ENCODE results near the gene ZBTB45.
A peak's percentile ranks its signal among the peaks of the same experiment; 100 is the strongest.
"Not testable (repeated sequence)": the region's sequence is repeated elsewhere in the genome, so short reads cannot be mapped to it uniquely, and the experiment has no call there.

Gene ZBTB45

GRCh38 chr19:58475714-58476497, 43.7 kb downstream of the ZBTB45 start, which contains the start of gene ZNF446:
Gene ZNF446, plus strand, starts transcription at chr19:58476352. Its CDS starts 867 bp downstream, at chr19:58477219.
- CTCF ChIA-PET: no interaction called here
- Mint-ChIP-seq H3K9me3 (no peaks in the 10 kb centered on the region), H3K36me3 (peaks cover 8% of the 10 kb centered on the region), H3K27me3 (no peaks in the 10 kb centered on the region), H3K27ac (peak within 1 kb of the TSS; percentile 98), H3K4me3 (peak within 1 kb of the TSS; percentile 94), H3K4me1 (peaks cover 34% of the 10 kb centered on the region)
- peak; percentile 98 for DNase-seq

- CTCF ChIA-PET: no interaction called here
- peak overlapping the region; percentile 94 for H3K4me3 Mint-ChIP-seq
Observed at GRCh38 chr19:58474997-58475713, 44.5 kb downstream of the ZBTB45 start.

GRCh38 chr19:58474291-58474996, 45.2 kb downstream of the ZBTB45 start:
- H3K36me3 Mint-ChIP-seq: peaks cover 12% of the 10 kb centered on the region

More at GRCh38 chr19:58474997-58475713, 44.5 kb downstream of the ZBTB45 start:
- Mint-ChIP-seq H3K4me1 (peaks cover 34% of the 10 kb centered on the region), H3K27me3 (no peaks in the 10 kb centered on the region), H3K9me3 (no peaks in the 10 kb centered on the region), H3K36me3 (peaks cover 12% of the 10 kb centered on the region), H3K27ac (peak overlapping the region; percentile 98)
- DNase-seq: no peak

DNA sequence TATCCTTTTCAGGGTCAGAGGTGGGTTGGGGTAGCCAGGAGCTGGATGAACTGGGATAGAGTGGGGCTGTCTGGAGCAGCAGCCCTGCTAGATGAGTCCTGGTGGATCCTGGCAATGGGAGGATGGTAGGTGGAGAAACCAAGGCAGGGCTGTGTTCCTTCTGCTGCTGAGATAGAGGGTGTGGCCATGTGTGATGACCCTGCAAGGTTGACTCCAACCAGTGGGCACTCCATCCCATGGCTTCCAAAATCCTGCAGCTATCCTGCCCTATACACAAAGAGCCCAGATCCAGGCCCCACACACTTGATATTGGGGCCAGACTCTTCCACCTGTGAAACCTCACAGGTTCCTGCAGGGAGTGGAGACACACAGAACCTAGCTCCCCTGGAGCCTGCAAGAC, 45.8 kb downstream of the ZBTB45 start:
- Mint-ChIP-seq H3K36me3 (peaks cover 14% of the 10 kb centered on the region), H3K9me3 (no peaks in the 10 kb centered on the region), H3K4me1 (peaks cover 35% of the 10 kb centered on the region), H3K27ac (no peak overlapping the region), H3K27me3 (no peaks in the 10 kb centered on the region), H3K4me3 (no peak overlapping the region)
- no peak for DNase-seq
- CTCF ChIA-PET: no interaction called here

More at GRCh38 chr19:58474291-58474996, 45.2 kb downstream of the ZBTB45 start:
- H3K27me3 Mint-ChIP-seq: no peaks in the 10 kb centered on the region
- H3K27ac Mint-ChIP-seq: no peak overlapping the region
- no peak for DNase-seq
- CTCF ChIA-PET: no interaction called here
- H3K4me1 Mint-ChIP-seq: peaks cover 34% of the 10 kb centered on the region
- H3K9me3 Mint-ChIP-seq: no peaks in the 10 kb centered on the region
- peak overlapping the region; percentile 94 for H3K4me3 Mint-ChIP-seq

- peaks cover 17% of the 10 kb centered on the region for H3K36me3 Mint-ChIP-seq
- no peak for DNase-seq
- no peak overlapping the region for H3K4me3 Mint-ChIP-seq
- H3K27ac Mint-ChIP-seq: no peak overlapping the region
- H3K27me3 Mint-ChIP-seq: peaks cover 1% of the 10 kb centered on the region
- CTCF ChIA-PET: no interaction called here
- H3K4me1 Mint-ChIP-seq: peaks cover 44% of the 10 kb centered on the region
- H3K9me3 Mint-ChIP-seq: no peaks in the 10 kb centered on the region
Observed at GRCh38 chr19:58471736-58472135, 47.9 kb downstream of the ZBTB45 start.

DNA sequence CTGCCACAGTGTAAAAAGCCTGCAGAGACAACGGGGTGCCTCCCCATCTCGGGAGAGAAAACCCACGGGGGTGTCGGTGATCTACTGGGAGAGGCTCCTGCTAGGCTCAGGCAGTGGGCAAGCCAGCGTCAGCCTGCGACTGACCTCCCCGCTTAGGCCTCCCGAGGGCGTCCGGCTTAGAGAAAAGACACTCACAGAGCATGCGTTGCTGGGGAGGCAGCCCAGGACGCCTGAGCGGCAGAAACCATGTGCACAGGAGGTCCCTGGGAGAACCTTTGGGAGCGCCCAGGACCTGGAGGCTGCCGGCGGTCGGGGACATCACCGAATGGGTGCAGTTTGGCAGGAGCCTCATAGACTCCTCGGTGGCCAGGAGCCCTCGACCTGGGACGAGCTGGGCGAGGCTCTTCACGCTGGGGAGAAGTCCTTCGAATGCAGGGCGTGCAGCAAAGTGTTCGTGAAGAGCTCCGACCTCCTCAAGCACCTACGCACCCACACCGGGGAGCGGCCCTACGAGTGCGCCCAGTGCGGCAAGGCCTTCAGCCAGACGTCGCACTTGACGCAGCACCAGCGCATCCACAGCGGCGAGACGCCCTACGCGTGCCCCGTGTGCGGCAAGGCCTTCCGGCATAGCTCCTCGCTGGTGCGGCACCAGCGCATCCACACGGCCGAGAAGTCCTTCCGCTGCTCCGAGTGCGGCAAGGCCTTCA, 48.6 kb downstream of the ZBTB45 start:
- H3K27me3 Mint-ChIP-seq, DNase-seq, H3K9me3 Mint-ChIP-seq, H3K4me3 Mint-ChIP-seq, CTCF ChIA-PET, H3K27ac Mint-ChIP-seq: not testable (repeated sequence)
- peaks cover 43% of the 10 kb centered on the region for H3K4me1 Mint-ChIP-seq
- peaks cover 17% of the 10 kb centered on the region for H3K36me3 Mint-ChIP-seq

- no peak overlapping the region for H3K27ac Mint-ChIP-seq
- peak overlapping the region; percentile 81 for H3K4me3 Mint-ChIP-seq
- CTCF ChIA-PET: interaction anchor here (1.1 kb wide), 1 partner anchor 45 kb away, joined by 3 read pairs; no protein-coding TSS in a partner anchor
- H3K4me1 Mint-ChIP-seq: peaks cover 30% of the 10 kb centered on the region
- H3K9me3 Mint-ChIP-seq: no peaks in the 10 kb centered on the region
- H3K27me3 Mint-ChIP-seq: peaks cover 14% of the 10 kb centered on the region
- DNase-seq: no peak
- peaks cover 17% of the 10 kb centered on the region for H3K36me3 Mint-ChIP-seq
Observed at GRCh38 chr19:58469241-58470013, 50.2 kb downstream of the ZBTB45 start.

GRCh38 chr19:58468216-58468839, 51.3 kb downstream of the ZBTB45 start:
- Mint-ChIP-seq H3K9me3 (no peaks in the 10 kb centered on the region), H3K27ac (no peak overlapping the region), H3K4me3 (peak overlapping the region; percentile 81), H3K36me3 (peaks cover 17% of the 10 kb centered on the region), H3K27me3 (peaks cover 14% of the 10 kb centered on the region), H3K4me1 (peaks cover 23% of the 10 kb centered on the region)
- DNase-seq: no peak
- CTCF ChIA-PET: interaction anchor here (1.5 kb wide), 1 partner anchor 51 kb away, joined by 6 read pairs; the partner anchor contains the start of gene ZBTB45

DNA sequence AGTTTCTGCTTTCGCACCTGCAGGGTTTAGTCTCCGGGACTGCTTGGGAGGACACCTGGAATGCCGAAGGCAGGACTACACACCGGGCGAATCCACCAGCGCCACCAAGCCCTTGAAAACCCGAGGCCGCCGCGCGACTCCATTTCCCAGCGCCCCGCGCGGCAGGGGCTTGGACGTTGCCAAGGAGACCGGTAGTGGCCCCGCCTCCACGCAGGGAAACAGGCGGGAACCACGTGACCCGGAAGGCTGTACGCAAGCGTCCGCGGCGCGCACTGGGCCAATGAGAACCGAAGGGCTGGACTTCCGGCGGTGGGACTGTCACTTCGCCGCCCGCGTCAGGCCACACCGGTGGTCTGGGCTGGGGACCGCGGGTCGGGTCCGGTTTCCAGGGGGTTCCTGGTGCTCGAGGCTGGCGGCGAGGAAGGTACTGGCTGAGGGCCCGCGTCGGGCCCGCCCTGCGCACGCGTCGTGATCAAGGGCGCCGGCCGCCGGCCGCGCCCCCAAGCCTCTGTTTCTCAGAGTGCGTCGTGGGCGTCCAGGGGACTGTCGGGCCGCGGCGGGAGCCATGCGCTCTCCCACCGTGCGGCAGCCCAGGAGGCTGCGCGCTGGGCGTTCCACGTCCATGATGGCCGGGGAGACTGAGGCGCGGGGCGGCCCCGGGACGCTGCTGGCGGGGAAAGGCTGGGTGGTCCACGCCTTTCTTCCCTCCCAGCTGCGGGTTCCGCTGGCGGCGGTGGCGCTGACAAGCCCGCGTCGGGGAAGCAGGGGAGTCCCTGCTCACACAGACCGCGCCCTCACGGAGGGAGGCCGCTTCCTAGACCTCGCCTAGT, 52.6 kb downstream of the ZBTB45 start, which contains the start of gene ZNF324:
Gene ZNF324, plus strand, starts transcription at position 321 of the 830 bp plus-strand sequence. CDS start 2,106 bp downstream, outside the sequence.
- Mint-ChIP-seq H3K27ac (peak within 1 kb of the TSS; percentile 76), H3K4me1 (peaks cover 23% of the 10 kb centered on the region), H3K27me3 (peaks cover 14% of the 10 kb centered on the region), H3K4me3 (peak within 1 kb of the TSS; percentile 81), H3K9me3 (no peaks in the 10 kb centered on the region), H3K36me3 (peaks cover 11% of the 10 kb centered on the region)
- CTCF ChIA-PET: interaction anchor here (0.7 to 1.5 kb wide), 2 partner anchors 52 to 53 kb away, joined by 3 to 6 read pairs; partner anchors contain the start of gene ZBTB45
- peak; percentile 98 for DNase-seq

GRCh38 chr19:58466089-58466759, 53.4 kb downstream of the ZBTB45 start:
- Mint-ChIP-seq H3K36me3 (peaks cover 11% of the 10 kb centered on the region), H3K27me3 (peaks cover 14% of the 10 kb centered on the region), H3K4me3 (peak overlapping the region; percentile 81), H3K27ac (no peak overlapping the region), H3K4me1 (peaks cover 23% of the 10 kb centered on the region), H3K9me3 (no peaks in the 10 kb centered on the region)
- no peak for DNase-seq
- CTCF ChIA-PET: interaction anchor here (0.7 kb wide), 1 partner anchor 54 kb away, joined by 3 read pairs; the partner anchor contains the start of gene ZBTB45

Data from activated naive CD4-positive, alpha-beta T cell treated with anti-CD3 and anti-CD28 coated beads, Interleukin-2, amount 10 ng/mL, durations not matched to agents 7 days and 5 days (primary cell).